ENCODE measurements around the gene KCNK7. TPM values are rescaled to one million over a fixed set of nuclear protein-coding genes. Genes with fewer than 3 reads are reported as not detected.
"Not testable (repeated sequence)": the region's sequence is repeated elsewhere in the genome, so short reads cannot be mapped to it uniquely, and the experiment has no call there.

Gene KCNK7
- total RNA-seq, 4 donors from 2014 or later, result 0.39 to 18.6 TPM; not detected in 2

- Histone ChIP-seq H3K27me3 (no peaks in the 10 kb centered on the region), H3K36me3 (peaks cover 0 to 11% of the 10 kb centered on the region in 2 donors)
- in situ Hi-C loops (cut with MboI; ENCODE audit: low sequenced_read_pairs in 4 of 4), result no loop called here
Measured at GRCh38 chr11:65641297-65642013, 45.9 kb upstream of the KCNK7 start.

GRCh38 chr11:65640483-65641296 lies 45.1 kb upstream of the KCNK7 start:
- Histone ChIP-seq H3K27ac (peak overlapping the region; percentile 75 to 84 (median 82)), H3K27me3 (no peaks in the 10 kb centered on the region), H3K36me3 (peaks cover 0 to 14% of the 10 kb centered on the region in 2 donors), H3K4me1 (peaks cover 17 to 20% of the 10 kb centered on the region in 2 donors), H3K9me3 (no peaks in the 10 kb centered on the region), H3K4me3 (peak overlapping the region in 1 of 4 donors; percentile 18)
- DNase-seq, result no peak
- in situ Hi-C loops (cut with MboI; ENCODE audit: low sequenced_read_pairs in 4 of 4) (no loop called here), intact Hi-C loops (cut with DNase I; ENCODE audit: low total_unique reads) (no loop called here)
- TF ChIP-seq CTCF (IDR thresholded peaks at IDR 0.05 in 4 of 5, conservative IDR thresholded peaks at IDR 0.05 in 1 of 5) (no peak), POLR2A (IDR thresholded peaks at IDR 0.05) (no peak)
- no peak for ATAC-seq

More at GRCh38 chr11:65641297-65642013, 45.9 kb upstream of the KCNK7 start:
- Histone ChIP-seq H3K27ac (peak overlapping the region in 2 of 4 donors; percentile 81 to 83), H3K9me3 (no peaks in the 10 kb centered on the region), H3K4me1 (peaks cover 17 to 20% of the 10 kb centered on the region in 2 donors), H3K4me3 (no peak overlapping the region)
- intact Hi-C loops (cut with DNase I; ENCODE audit: low total_unique reads), result no loop called here
- ATAC-seq, result no peak
- no peak for DNase-seq
- TF ChIP-seq POLR2A (IDR thresholded peaks at IDR 0.05) (no peak), CTCF (IDR thresholded peaks at IDR 0.05 in 4 of 5, conservative IDR thresholded peaks at IDR 0.05 in 1 of 5) (no peak)

- intact Hi-C loops (cut with DNase I; ENCODE audit: low total_unique reads), result loop anchor here (2.0 kb wide), 1 partner anchor 25 kb away; the partner anchor contains the start of genes MAP3K11 and PCNX3
- Histone ChIP-seq H3K36me3 (peaks cover 0 to 23% of the 10 kb centered on the region in 2 donors), H3K4me1 (peaks cover 17 to 20% of the 10 kb centered on the region in 2 donors), H3K9me3 (no peaks in the 10 kb centered on the region), H3K27ac (peak overlapping the region; percentile 75 to 84 (median 82)), H3K27me3 (no peaks in the 10 kb centered on the region), H3K4me3 (peak overlapping the region in 2 of 4 donors; percentile 1 to 71)
- TF ChIP-seq POLR2A (IDR thresholded peaks at IDR 0.05), result no peak
- in situ Hi-C loops (cut with MboI; ENCODE audit: low sequenced_read_pairs in 4 of 4), result no loop called here
- ATAC-seq, result no peak
- peak in 1 of 2 donors; percentile 40 for DNase-seq
Measured at GRCh38 chr11:65639623-65640482, 44.3 kb upstream of the KCNK7 start.

GRCh38 chr11:65639228-65639597 lies 43.6 kb upstream of the KCNK7 start:
- DNase-seq; H3K27me3 ChIP-seq; ATAC-seq; H3K9me3 ChIP-seq; in situ Hi-C loops (cut with MboI; ENCODE audit: low sequenced_read_pairs in 4 of 4): not testable (repeated sequence)
- peak overlapping the region in 2 of 4 donors; percentile 70 to 71 for H3K4me3 ChIP-seq
- intact Hi-C loops (cut with DNase I; ENCODE audit: low total_unique reads), result loop anchor here (2.0 kb wide), 1 partner anchor 24 kb away; the partner anchor contains the start of genes MAP3K11 and PCNX3
- H3K36me3 ChIP-seq, result peaks cover 0 to 29% of the 10 kb centered on the region in 2 donors
- peaks cover 17 to 20% of the 10 kb centered on the region in 2 donors for H3K4me1 ChIP-seq
- peak overlapping the region; percentile 75 to 84 (median 82) for H3K27ac ChIP-seq

GRCh38 chr11:65637794-65638419 lies 42.3 kb upstream of the KCNK7 start, which contains the start of gene SIPA1:
TSS of gene SIPA1 (plus strand) at chr11:65638101. CDS start at chr11:65640922, 2,821 bp downstream.
- peak; percentile 63 to 76 for TF ChIP-seq POLR2A (IDR thresholded peaks at IDR 0.05)
- TF ChIP-seq CTCF (IDR thresholded peaks at IDR 0.05 in 4 of 5, conservative IDR thresholded peaks at IDR 0.05 in 1 of 5), result peak in 4 of 5 experiments; percentile 31 to 42 (median 38)
- peaks cover 0 to 42% of the 10 kb centered on the region in 2 donors for H3K36me3 ChIP-seq
- H3K9me3 ChIP-seq, result no peaks in the 10 kb centered on the region
- no peaks in the 10 kb centered on the region for H3K27me3 ChIP-seq
- H3K27ac ChIP-seq, result peak within 1 kb of the TSS; percentile 75 to 84 (median 82)
- in situ Hi-C loops (cut with MboI; ENCODE audit: low sequenced_read_pairs in 4 of 4) (no loop called here), intact Hi-C loops (cut with DNase I; ENCODE audit: low total_unique reads) (loop anchor here (2.0 kb wide), 1 partner anchor 23 kb away; the partner anchor contains the start of genes MAP3K11 and PCNX3)
- H3K4me3 ChIP-seq, result peak within 1 kb of the TSS; percentile 64 to 71 (median 68)
- DNase-seq, result peak; percentile 28 to 55
- peak; percentile 74 to 83 for ATAC-seq
- H3K4me1 ChIP-seq, result peaks cover 17 to 20% of the 10 kb centered on the region in 2 donors
